Embryonic facial prominence (tissue), 1 donor: ENCODE data around the gene XNDC1N.

Source experiments
- DNase-seq: peaks from one replicate; pipeline ENCODE4 v3.0.0-alpha.2; 2016; ENCODE audit errors: extremely low spot score

The XNDC1N gene, protein sequence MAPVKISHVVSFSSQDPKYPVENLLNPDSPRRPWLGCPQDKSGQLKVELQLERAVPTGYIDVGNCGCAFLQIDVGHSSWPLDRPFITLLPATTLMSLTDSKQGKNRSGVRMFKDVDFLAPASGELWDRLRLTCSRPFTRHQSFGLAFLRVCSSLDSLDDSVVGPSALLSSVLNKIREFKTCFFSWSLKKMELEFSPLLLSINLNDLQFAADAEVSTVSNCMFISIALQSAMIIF

GRCh38 chr11:71927820-71928736 lies at the start of gene XNDC1N:
TSS of gene XNDC1N (minus strand) at chr11:71928594. CDS start at chr11:71923353, 5,241 bp downstream.
- peak; percentile 88 for DNase-seq

DNA sequence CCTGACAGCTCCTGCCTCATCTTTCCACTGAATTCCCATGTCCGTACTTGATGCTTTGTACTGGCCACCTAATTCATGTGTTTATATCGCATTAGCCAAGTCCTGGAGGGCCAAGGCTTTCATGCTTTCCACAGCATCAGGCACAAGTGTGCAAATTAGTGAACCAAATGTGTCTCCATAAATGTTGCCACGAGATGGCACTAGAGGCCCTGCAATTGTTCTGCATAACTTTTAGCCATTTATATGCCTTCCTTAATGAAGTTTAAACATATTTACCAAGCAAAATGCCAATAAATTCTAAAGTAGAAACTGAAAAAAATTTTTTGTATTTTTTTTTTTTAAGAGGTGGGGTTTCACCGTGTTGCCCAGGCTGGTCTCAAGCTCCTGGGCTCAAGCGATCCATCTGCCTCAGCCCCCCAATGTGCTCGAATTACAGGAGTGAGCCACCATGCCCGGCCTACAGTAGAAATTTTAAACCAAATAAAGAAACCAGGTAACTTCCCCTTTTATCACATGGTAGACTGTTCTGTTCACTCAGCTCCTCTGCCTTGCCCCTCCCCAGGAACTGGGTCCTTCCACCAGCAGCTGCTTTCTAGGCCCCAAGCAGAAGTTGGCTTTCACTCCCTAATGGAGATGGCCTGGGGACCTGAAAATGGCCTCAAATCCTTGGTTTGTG lies 49.5 kb upstream of the XNDC1N start:
- no peak for DNase-seq

GRCh38 chr11:71977090-71977489 lies 48.7 kb upstream of the XNDC1N start:
- no peak for DNase-seq

- DNase-seq, result no peak
These were observed 48.2 kb upstream of the XNDC1N start for GRCh38 chr11:71976551-71976950.

GRCh38 chr11:71971680-71972079 lies 43.3 kb upstream of the XNDC1N start:
- DNase-seq, result no peak

DNA sequence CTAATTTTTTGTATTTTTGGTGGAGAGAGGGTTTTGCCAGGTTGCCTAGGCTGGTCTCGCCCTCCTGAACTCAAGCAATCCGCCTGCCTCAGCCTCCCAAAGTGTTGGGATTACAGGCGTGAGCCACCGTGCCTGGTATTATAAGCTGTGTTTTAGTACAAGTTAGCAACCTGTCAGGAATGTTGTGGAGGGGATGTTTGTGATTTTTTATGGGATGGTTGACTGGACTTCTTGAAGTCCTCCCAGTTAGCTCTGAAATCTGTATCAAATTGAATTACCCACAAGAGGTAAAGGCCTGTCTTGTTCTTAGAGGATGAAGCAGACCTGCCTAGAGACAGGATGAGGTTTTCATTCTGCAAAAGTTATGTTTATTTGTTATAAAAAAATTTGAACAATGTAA lies 36.2 kb upstream of the XNDC1N start:
- DNase-seq, result no peak

DNA sequence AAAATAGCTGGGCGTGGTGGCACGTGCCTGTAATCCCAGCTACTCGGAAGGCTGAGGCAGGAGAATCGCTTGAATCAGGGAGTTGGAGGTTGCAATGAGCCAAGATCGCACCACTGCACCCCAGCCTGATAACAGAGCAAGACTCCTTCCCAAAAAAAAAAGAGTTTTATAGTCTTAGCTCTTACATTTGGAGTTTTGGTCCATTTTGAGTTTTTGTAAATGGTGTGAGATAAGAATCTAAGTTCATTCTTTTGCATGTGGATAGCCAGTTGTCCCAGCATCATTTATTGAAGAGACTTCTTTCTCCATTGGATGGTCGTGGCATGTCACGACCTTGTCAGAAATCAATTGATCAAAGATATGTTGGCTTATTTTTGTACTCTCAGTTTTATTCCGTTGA lies 35.1 kb upstream of the XNDC1N start:
- DNase-seq, result no peak

DNA sequence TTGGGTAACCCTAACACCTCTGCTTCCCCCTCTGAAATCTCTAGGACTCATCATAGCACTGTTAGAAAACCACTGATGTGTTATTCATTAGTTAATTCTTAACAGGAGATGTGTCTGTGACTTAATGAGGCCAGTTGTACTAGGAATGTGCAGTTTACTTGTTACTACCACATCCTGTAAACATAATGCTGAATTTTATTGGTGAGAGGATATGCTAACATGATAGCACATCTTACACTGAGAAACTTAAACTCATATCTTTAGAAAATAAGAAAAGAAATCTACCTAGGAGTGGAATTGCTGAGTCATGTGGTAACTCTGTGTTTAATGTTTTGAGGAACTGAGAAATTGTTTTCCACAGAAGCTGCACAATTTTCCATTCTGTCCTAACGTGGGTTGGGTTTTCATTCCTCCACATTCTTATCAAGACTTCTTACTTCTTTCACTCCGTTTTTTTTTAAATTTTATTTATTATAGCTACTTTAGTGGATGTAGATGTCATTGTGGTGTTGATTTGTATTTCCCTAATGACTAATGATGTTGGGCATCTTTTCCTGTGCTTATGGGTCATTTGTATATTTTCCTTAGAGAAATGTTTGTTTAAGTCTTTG lies 34.1 kb upstream of the XNDC1N start:
- DNase-seq, result no peak

DNA sequence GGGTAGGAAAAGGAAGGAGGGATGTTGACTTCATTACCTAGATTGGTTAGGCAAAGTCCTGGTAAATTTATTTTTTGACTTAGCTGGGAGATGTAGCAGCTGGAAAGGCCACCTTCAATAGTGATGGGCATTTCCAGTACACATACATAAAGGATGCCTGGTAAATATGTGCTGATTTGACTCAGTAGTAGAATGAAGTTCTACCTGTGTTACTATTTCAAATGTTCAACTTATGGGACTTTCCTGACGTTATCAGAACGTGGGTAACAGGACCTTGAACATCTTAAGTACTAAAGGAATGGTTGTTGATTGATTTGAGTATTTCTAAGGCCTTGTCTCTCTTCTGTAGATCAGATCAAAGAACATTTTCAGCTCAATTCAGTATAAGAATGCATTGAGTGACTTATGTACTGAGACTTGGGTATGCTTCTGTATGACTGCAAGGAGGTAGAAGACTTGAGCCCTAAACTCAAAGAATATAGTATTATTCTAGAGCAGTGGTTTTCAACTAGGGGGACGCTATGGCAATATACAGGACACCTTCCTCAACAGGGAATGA lies 27.6 kb upstream of the XNDC1N start:
- DNase-seq, result no peak

DNA sequence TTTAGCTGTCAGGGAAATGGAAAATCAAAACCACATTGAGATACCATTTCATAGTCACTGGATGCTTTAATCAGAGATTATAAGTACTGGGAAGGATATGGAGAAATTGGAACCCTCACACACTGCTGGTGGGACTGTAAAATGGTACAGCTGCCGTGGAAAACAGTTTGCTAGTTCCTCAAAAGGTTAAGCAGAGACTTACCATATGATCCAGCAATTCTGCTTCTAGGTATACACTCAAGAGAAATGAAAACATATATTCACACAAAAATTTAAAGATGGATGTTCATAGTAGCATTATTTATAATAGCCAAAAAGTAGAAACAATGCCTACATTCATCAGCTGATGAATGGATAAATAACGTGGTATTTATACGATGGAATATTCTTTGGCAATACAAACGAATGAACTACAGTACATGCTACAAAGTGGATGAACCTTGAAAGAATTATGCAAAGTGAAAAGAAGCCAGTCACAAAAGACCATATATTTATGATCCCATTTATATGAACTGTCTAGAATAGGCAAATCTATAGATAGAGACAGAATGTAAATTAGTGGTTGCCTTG lies 23.4 kb upstream of the XNDC1N start:
- DNase-seq, result no peak

GRCh38 chr11:71949034-71949433 lies 20.6 kb upstream of the XNDC1N start:
- no peak for DNase-seq

GRCh38 chr11:71948314-71949027 lies 20.1 kb upstream of the XNDC1N start:
- DNase-seq, result no peak

DNA sequence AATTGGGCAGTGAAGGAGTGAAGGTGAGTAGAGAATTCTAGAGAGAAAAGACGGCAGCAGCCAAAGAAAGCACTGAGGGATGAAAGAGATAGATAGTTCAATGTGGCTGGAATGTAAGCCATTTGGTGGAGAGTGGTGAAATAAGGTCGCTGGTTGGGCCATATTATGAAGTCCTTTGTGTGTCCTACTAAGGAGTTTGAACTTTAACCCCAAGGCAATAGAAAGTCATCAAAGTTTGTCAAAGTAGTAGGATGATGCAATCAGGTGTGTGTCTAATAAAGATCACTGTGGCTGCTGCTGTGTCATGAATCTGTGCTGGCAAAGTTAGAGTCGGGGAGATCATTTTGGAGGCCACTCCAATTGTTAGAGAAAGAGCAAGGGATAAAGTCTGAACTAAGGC lies 19.1 kb upstream of the XNDC1N start:
- no peak for DNase-seq

DNA sequence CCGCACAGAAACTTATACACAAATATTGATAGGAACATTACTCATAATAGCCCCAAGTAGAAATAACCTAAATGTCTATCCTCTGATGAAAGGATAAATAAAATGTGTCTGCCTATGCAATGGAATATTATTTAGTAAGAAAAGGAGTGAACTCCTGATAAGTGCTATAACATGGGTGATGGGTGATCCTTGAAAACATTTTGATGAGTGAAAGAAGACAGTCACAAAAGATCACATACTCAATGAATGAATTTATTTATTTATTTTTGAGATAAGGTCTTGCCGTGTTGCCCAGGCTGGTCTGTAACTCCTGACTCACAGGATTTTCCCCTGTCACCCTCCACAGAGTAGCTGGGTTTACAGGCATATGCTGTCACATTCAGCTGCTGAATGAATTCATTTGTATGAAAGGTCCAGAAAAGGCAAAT lies 17.8 kb upstream of the XNDC1N start:
- DNase-seq, result no peak

DNA sequence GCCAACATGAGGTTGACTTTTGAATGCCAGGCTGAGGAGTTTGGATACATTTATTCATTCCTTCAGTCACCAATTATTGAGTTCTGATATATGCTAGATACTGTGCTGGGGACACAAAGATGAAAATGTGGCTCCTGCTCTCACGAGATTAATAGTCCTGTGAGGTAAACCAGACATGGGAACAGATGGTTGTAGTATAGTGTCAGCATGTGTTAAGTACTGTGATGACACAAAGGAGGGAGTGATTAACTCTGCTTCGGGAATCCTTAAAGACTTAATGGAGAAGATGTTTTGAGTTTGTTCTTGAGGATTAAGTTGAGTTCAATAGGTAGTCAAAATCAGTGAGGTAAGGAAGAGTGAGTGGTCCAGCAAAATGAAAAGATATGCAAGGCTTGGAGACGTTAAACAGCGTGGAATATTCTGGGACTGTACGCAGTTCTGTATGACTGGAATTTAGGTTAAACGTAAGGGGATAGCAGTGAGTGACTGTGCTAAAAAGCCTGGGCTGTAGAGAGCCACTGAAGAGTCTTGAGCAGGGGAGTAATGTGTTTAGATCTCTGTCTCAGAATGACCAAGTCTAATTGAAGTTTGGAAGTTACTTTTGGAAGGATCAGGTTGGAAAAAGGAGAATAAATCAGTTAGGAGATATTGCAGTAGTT lies 12.3 kb upstream of the XNDC1N start:
- DNase-seq, result no peak

DNA sequence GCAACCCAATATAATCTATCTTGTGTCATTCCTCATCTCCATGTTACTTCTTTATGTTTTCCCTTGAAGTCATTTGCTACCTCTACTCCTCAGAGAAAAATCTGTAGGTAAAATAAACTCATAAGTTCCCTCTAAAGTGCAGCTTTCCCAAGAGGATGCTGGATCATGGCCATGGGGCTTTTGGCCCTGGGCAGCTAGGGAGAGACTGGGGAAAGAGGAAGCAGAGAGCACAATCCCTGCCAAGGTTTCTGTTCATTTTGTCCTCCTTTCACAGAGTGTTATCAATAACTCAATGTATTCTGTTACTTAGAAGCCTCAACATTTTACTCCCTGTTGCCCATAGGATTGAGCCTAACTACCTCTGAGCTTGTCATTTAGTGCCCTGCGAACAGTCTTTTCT lies 9.4 kb upstream of the XNDC1N start:
- no peak for DNase-seq

DNA sequence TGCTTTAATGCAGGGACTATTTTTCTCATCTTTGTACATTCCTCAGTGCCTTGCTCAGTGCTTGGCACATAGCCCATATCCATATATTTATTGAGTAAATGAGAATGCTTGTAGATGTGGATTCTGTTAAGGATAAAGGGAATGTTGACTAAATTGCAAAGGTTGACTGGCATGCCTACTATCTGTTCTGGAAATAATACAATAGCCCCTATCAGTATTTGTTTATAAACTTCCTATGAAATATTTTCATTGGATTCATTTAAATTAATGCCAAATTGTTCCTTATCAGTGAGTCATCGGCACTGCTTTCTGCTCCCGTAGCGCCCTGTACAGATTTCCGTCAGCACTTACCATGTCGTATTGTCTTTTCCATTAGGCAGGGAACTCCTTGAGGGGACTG lies 8.4 kb upstream of the XNDC1N start:
- no peak for DNase-seq

- no peak for DNase-seq
These were observed 7.0 kb upstream of the XNDC1N start for GRCh38 chr11:71935338-71935925.

DNA sequence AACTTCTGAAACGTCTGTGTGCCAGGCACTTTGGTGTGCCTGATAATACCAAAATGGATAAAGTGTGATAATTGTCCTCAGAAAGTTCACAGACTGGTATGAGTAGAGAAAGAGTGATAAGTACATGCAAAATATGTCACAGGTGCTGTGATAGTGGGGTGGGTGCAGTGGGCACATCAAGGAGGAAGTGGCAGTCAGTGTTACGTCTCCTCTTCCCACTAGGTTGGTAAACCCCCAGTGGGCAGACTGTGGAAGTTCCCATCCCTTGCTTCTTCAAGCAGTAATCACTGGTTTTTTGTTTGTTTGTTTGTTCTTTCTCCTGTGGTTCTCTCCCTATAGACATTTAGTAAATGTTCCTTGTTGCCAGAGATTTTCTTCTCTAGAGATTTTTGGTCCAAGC lies 5.8 kb upstream of the XNDC1N start:
- DNase-seq, result no peak
